LNCaP clone FGC (cell line): Measurements from ENCODE around the gene PRKN.
"Not testable (repeated sequence)": the region's sequence is repeated elsewhere in the genome, so short reads cannot be mapped to it uniquely, and the experiment has no call there.

Experiments
- DNase-seq: peaks from one replicate; pipeline ENCODE4 v3.0.0-alpha.2; 2011; ENCODE audit warnings: low read depth
- H3K4me3 ChIP-seq: 2 replicates; pipeline ENCODE4 v1.5.1; 2011; ENCODE audit warnings: mild to moderate bottlenecking, low read depth, low read length, control low read depth
- TF ChIP-seq, protein P1 (sequence below): IDR thresholded peaks from 2 replicates; pipeline ENCODE4 v1.5.1; 2012; ENCODE audit warnings: mild to moderate bottlenecking; ENCODE audit not compliant: control insufficient read depth, insufficient read depth; ENCODE audit errors: extremely low read depth

The PRKN gene

DNA sequence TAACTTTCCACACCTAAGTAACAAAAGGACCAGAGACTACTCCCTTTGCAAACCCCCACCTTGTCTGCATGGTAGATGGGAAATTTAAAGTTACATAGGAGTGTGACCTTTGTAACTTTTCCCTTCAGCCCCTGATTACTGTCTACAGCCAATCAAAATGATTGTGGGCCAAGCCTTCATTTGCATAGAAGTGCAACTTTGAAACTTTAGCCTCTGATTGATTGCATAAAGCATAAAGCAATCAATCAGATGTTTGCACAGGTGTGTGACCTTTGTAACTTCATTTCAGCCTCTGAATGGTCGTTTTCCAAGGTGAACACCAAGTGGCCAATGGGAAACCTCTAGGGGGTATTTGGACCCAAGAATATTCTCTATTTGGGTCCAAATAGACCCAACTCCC, 46.1 kb downstream of the PRKN start:
- TF ChIP-seq, protein P1, sequence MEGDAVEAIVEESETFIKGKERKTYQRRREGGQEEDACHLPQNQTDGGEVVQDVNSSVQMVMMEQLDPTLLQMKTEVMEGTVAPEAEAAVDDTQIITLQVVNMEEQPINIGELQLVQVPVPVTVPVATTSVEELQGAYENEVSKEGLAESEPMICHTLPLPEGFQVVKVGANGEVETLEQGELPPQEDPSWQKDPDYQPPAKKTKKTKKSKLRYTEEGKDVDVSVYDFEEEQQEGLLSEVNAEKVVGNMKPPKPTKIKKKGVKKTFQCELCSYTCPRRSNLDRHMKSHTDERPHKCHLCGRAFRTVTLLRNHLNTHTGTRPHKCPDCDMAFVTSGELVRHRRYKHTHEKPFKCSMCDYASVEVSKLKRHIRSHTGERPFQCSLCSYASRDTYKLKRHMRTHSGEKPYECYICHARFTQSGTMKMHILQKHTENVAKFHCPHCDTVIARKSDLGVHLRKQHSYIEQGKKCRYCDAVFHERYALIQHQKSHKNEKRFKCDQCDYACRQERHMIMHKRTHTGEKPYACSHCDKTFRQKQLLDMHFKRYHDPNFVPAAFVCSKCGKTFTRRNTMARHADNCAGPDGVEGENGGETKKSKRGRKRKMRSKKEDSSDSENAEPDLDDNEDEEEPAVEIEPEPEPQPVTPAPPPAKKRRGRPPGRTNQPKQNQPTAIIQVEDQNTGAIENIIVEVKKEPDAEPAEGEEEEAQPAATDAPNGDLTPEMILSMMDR, result no peak
- no peak for DNase-seq

GRCh38 chr6:162680871-162681270, 46.7 kb downstream of the PRKN start:
- H3K4me3 ChIP-seq, result no peak overlapping the region
- DNase-seq, result no peak
- TF ChIP-seq, protein P1, result no peak

More for the DNA sequence above, 46.1 kb downstream of the PRKN start:
- H3K4me3 ChIP-seq, result no peak overlapping the region

GRCh38 chr6:162680367-162680766, 47.2 kb downstream of the PRKN start:
- no peak overlapping the region for H3K4me3 ChIP-seq
- DNase-seq, result no peak
- TF ChIP-seq, protein P1, result no peak

- TF ChIP-seq, protein P1, result no peak
- H3K4me3 ChIP-seq, result no peak overlapping the region
- DNase-seq, result no peak
These were observed 47.9 kb downstream of the PRKN start for GRCh38 chr6:162679681-162680080.

GRCh38 chr6:162678896-162679295, 48.7 kb downstream of the PRKN start:
- not testable (repeated sequence) for DNase-seq, H3K4me3 ChIP-seq

- TF ChIP-seq, protein P1, result no peak
- no peak for DNase-seq
These were observed 52.1 kb downstream of the PRKN start for GRCh38 chr6:162675503-162675902.

DNA sequence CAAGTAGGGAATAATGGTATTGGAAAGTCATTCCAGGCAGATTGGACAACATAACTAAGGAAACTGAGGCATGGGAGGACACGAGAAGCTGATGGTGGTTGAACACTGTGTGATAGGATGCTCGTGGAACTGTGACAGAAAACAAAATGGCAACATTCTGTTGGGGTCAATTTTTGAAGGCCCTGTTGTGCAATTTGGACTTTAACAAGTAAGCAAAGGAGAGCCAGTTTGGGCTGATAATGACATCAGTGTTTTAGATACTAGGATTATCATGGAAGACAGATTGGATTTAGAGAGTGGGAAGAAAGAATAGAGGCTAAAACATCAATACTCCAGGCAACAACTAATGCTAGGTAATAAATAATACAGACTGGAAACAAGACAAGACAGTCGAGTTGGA, 53.1 kb downstream of the PRKN start:
- no peak overlapping the region for H3K4me3 ChIP-seq
- TF ChIP-seq, protein P1, result no peak
- DNase-seq, result no peak

More at GRCh38 chr6:162675503-162675902, 52.1 kb downstream of the PRKN start:
- no peak overlapping the region for H3K4me3 ChIP-seq
